K562 (cell line): ENCODE data around the gene NAPA. TPM values are rescaled to one million over a fixed set of nuclear protein-coding genes. Genes with fewer than 3 reads are reported as not detected.

ENCODE experiments used
- ATAC-seq: fragments of 200-7000 bp; cut with Tn5 transposase; 3 replicates; pipeline ENCODE4 v1.9.1; 2020; ENCODE audit warnings: moderate library complexity
- BruUV-seq: library from RNA; stranded (reverse); fragments of 400-500 nt; replicated peaks from 2 replicates; lab custom pipeline; 2021; lab: Mats Ljungman, UMichigan
- CTCF ChIA-PET: fragments of 300-600 bp; formaldehyde crosslinking; extraction: SDS; loops from one replicate; lab custom pipeline; 2021; ENCODE audit warnings: low intra/inter-chr PET ratio; lab: Yijun Ruan, JAX
- POLR2A ChIA-PET: fragments of 300-600, 350-650 bp; sonication (Branson Sonifier 250); formaldehyde crosslinking; extraction: SDS; loops from one replicate; lab custom pipeline; 2021; ENCODE audit warnings: antibody characterized with exemption, inconsistent platforms; lab: Yijun Ruan, JAX
- DNase-seq, 4 experiments: peaks; one replicate each; pipeline versions ENCODE4 v3.0.0 to v3.0.0-alpha.2; 2011 to 2018; ENCODE audit warnings: low spot score in 3 of 4, mixed read lengths in 3 of 4; ENCODE audit errors: extremely low read depth in 1 of 4
- FAIRE-seq: peaks from 2 replicates; lab custom pipeline; 2011; peaks lifted over from hg19 to GRCh38; lab: Jason Lieb, UNC
- H2AFZ ChIP-seq: 2 replicates; pipeline ENCODE4 v1.6.0; 2011; ENCODE audit warnings: low read depth, low read length, control low read depth, inconsistent platforms
- H3K27ac ChIP-seq: fragments of 200-600 bp; 3 replicates; pipeline ENCODE4 v1.8.0; 2011; ENCODE audit warnings: low read depth, mild to moderate bottlenecking, control low read depth, inconsistent platforms, low read length, moderate library complexity, mixed read lengths; ENCODE audit errors: extremely low read depth
- H3K27me3 ChIP-seq, 2 experiments: fragments of 300-600 bp in 1 of 2; 2 replicates in 1 of 2; 3 replicates in 1 of 2; pipeline versions ENCODE4 v1.6.0 to v1.8.0; 2011; ENCODE audit warnings: inconsistent platforms in 2 of 2, low read length in 2 of 2, mild to moderate bottlenecking in 1 of 2, mixed read lengths in 1 of 2, moderate library complexity in 1 of 2; ENCODE audit not compliant: control insufficient read depth in 2 of 2, insufficient read depth in 2 of 2
- H3K36me3 ChIP-seq: fragments of 300-600 bp; 3 replicates; pipeline ENCODE4 v1.8.0; 2011; ENCODE audit warnings: mild to moderate bottlenecking, low read length, inconsistent platforms; ENCODE audit not compliant: control insufficient read depth, insufficient read depth
- H3K4me1 ChIP-seq, 2 experiments: fragments of 200-600 bp in 1 of 2; replicated peaks in 1 of 2; 2 replicates in 1 of 2; 3 replicates in 1 of 2; pipeline versions ENCODE4 v1.5.1 to v1.8.0; 2011; ENCODE audit warnings: inconsistent platforms in 2 of 2, low read length in 2 of 2, mild to moderate bottlenecking in 1 of 2, mixed read lengths in 1 of 2, moderate library complexity in 1 of 2; ENCODE audit not compliant: control insufficient read depth in 2 of 2, insufficient read depth in 2 of 2
- H3K4me2 ChIP-seq: 2 replicates; pipeline ENCODE4 v1.6.1; 2011; ENCODE audit warnings: low read length, control low read depth, inconsistent platforms, mixed read lengths; ENCODE audit not compliant: insufficient read depth
- H3K4me3 ChIP-seq: fragments of 200-600 bp; sonication (generic), shearing (Covaris generic); 2 replicates; pipeline ENCODE4 v1.5.1; 2016; ENCODE audit warnings: control low read depth, inconsistent platforms
- H3K79me2 ChIP-seq: fragments of 200-600 bp; 3 replicates; pipeline ENCODE4 v1.8.0; 2011; ENCODE audit warnings: low read length, inconsistent platforms; ENCODE audit not compliant: control insufficient read depth, insufficient read depth
- H3K9ac ChIP-seq, 2 experiments: 2 replicates each; pipeline versions ENCODE4 v1.6.0 to v1.6.1; 2011; ENCODE audit warnings: low read depth in 2 of 2, low read length in 2 of 2, control low read depth in 1 of 2, inconsistent platforms in 1 of 2, mild to moderate bottlenecking in 1 of 2, mixed read lengths in 1 of 2; ENCODE audit not compliant: insufficient read depth in 1 of 2
- H3K9me1 ChIP-seq: one replicate; pipeline ENCODE4 v1.6.0; 2011; ENCODE audit warnings: inconsistent platforms, mild to moderate bottlenecking, low read length, moderate library complexity; ENCODE audit not compliant: control insufficient read depth, insufficient read depth
- H3K9me3 ChIP-seq: replicated peaks from 2 replicates; pipeline ENCODE4 v1.5.1; 2011; ENCODE audit warnings: low read depth, low read length, inconsistent platforms; ENCODE audit not compliant: control insufficient read depth, insufficient read depth
- H4K20me1 ChIP-seq: replicated peaks from 2 replicates; pipeline ENCODE4 v1.6.1; 2011; ENCODE audit warnings: low read length, inconsistent platforms, mixed read lengths; ENCODE audit not compliant: control insufficient read depth, insufficient read depth
- CEBPG ChIP-seq, 3 experiments: fragments of 200-800 bp in 1 of 3; sonication (Bioruptor generic) in 1 of 3; sonication (generic) in 1 of 3; formaldehyde crosslinking in 1 of 3; IDR thresholded peaks in 2 of 3; conservative IDR thresholded peaks in 1 of 3; 2 replicates each; pipeline versions ENCODE4 v1.6.1 to v1.8.0; 2016 to 2022; ENCODE audit warnings: missing compliant biosample characterization in 2 of 3, missing genetic modification characterization in 2 of 3, mild to moderate bottlenecking in 1 of 3, missing genetic modification reagents in 1 of 3
- CSDE1 ChIP-seq, 2 experiments: fragments of 450-650 bp; IDR thresholded peaks; 2 replicates each; pipeline ENCODE4 v1.6.1; 2016; ENCODE audit warnings: mild to moderate bottlenecking in 1 of 2
- GTF2F1 ChIP-seq: IDR thresholded peaks from 2 replicates; pipeline ENCODE4 v1.6.1; 2011; ENCODE audit warnings: low read depth, low read length, improper control_type of control experiment
- HDAC2 ChIP-seq: fragments of 450-650 bp; IDR thresholded peaks from 2 replicates; pipeline ENCODE4 v1.6.1; 2016; ENCODE audit warnings: mild to moderate bottlenecking
- HNRNPLL ChIP-seq: fragments of 200-400 bp; formaldehyde crosslinking; IDR thresholded peaks from 2 replicates; pipeline ENCODE4 v1.6.1; 2017; ENCODE audit warnings: low read length, low read depth, mild to moderate bottlenecking; ENCODE audit not compliant: poor library complexity, severe bottlenecking
- HOMEZ ChIP-seq: fragments of 250-450 bp; sonication (Bioruptor Pico); IDR thresholded peaks from 2 replicates; pipeline ENCODE4 v1.4.0; 2020; ENCODE audit warnings: mild to moderate bottlenecking, moderate library complexity
- JUND ChIP-seq, 2 experiments: IDR thresholded peaks; 2 replicates in 1 of 2; 3 replicates in 1 of 2; pipeline ENCODE4 v1.6.1; 2011; ENCODE audit warnings: borderline replicate concordance in 2 of 2, low read depth in 2 of 2, low read length in 2 of 2, improper control_type of control experiment in 1 of 2, missing biosample characterization in 1 of 2, missing genetic modification characterization in 1 of 2, missing genetic modification reagents in 1 of 2
- L3MBTL2 ChIP-seq: fragments of 450-650 bp; IDR thresholded peaks from 2 replicates; pipeline ENCODE4 v1.6.1; 2016; ENCODE audit warnings: mild to moderate bottlenecking, moderate library complexity
- MAFF ChIP-seq: IDR thresholded peaks from 2 replicates; pipeline ENCODE4 v1.6.1; 2012; ENCODE audit warnings: low read length, improper control_type of control experiment
- MNT ChIP-seq, 2 experiments: fragments of 450-650 bp; conservative IDR thresholded peaks; 2 replicates each; pipeline ENCODE4 v1.6.1; 2017; ENCODE audit warnings: mild to moderate bottlenecking in 2 of 2, moderate library complexity in 2 of 2
- PHB ChIP-seq: fragments of 250-450 bp; sonication (Bioruptor Pico); IDR thresholded peaks from 2 replicates; pipeline ENCODE4 v1.5.0; 2021
- SIX5 ChIP-seq, 2 experiments: IDR thresholded peaks; 2 replicates each; pipeline ENCODE4 v1.6.1; 2011; ENCODE audit warnings: low read length in 2 of 2, borderline replicate concordance in 1 of 2, low read depth in 1 of 2, mild to moderate bottlenecking in 1 of 2, moderate library complexity in 1 of 2; ENCODE audit not compliant: insufficient read depth in 1 of 2
- SPI1 ChIP-seq: IDR thresholded peaks from 2 replicates; pipeline ENCODE4 v1.6.1; 2011; ENCODE audit warnings: low read depth, low read length, control low read depth, borderline replicate concordance
- TARDBP ChIP-seq: fragments of 450-650 bp; IDR thresholded peaks from 2 replicates; pipeline ENCODE4 v1.6.1; 2016
- WGBS: fragments of 100-300 bp; shearing (Covaris generic); methylation state at CpG from one replicate; pipeline ENCODE4 v1.1.6; 2016; ENCODE audit warnings: low coverage, mixed read lengths; ENCODE audit not compliant: insufficient coverage; ENCODE audit errors: missing lambda C conversion rate; 5-methylcytosine and 5-hydroxymethylcytosine counted together
- in situ Hi-C: fragments of 300-500 bp; cut with MboI; formaldehyde crosslinking; loops from 4 replicates; pipeline ENCODE4 v1.15.0; 2018; ENCODE audit warnings: inconsistent platforms, mixed read lengths
- intact Hi-C: fragments of 100-400 bp; cut with micrococcal nuclease; formaldehyde crosslinking; loops from 2 replicates; pipeline ENCODE4 v1.14.2; 2022
- polyA plus RNA-seq, 8 experiments: library from polyadenylated mRNA; depleted of rRNA in 4 of 8; stranded (reverse) in 5 of 8; unstranded in 3 of 8; fragments of >200 nt; fragmentation: Nextera tagmentation in 2 of 8; fragmentation: Illumina TruSeq in 1 of 8; extraction: Ambion mirVana in 2 of 8; extraction: Trizol in 1 of 8; gene quantifications; 2 replicates each; pipeline versions ENCODE4 v1.2.1 to v1.2.3, GENCODE V29; 2011 to 2014; ENCODE audit warnings: inconsistent platforms in 1 of 8, missing spikeins in 1 of 8
- total RNA-seq, 7 experiments: library from RNA; depleted of rRNA in 6 of 7; stranded (reverse); fragments of >200 nt in 6 of 7; fragmentation: Illumina TruSeq in 2 of 7; extraction: Trizol in 2 of 7; gene quantifications; 2 replicates each; pipeline versions ENCODE4 v1.2.1 to v1.2.3, GENCODE V29; 2011 to 2021; ENCODE audit warnings: low replicate concordance in 1 of 7

NAPA gene
- total and polyA plus RNA-seq, 9 of the 15 experiments (the other 6 are each of a cell fraction or from before 2014, with no cell fraction given): 5.4 to 98.6 (median 77.5) TPM

GRCh38 chr19:47505506-47505905 is 9.4 kb downstream of the NAPA start:
- H3K27me3 ChIP-seq: no peaks in the 10 kb centered on the region
- intact Hi-C loops (no loop called here), in situ Hi-C loops (no loop called here)
- ChIA-PET CTCF (no interaction called here), POLR2A (interaction anchor here (0.9 kb wide), 1 partner anchor 9 kb away, joined by 3 read pairs; no protein-coding TSS in a partner anchor)
- H3K4me2 ChIP-seq: no peak overlapping the region
- peaks cover 39% of the 10 kb centered on the region for H3K79me2 ChIP-seq
- H4K20me1 ChIP-seq: peaks cover 5% of the 10 kb centered on the region
- peak overlapping the region in 1 of 2 experiments; percentile 59; a peak in 2 of 4 replicates for H3K9ac ChIP-seq
- H3K27ac ChIP-seq: no peak overlapping the region
- 96% methylated on average over 6 of the region's 6 CpGs for WGBS
- H3K9me3 ChIP-seq: no peaks in the 10 kb centered on the region
- no peak for ATAC-seq
- TF ChIP-seq GTF2F1: no peak
- TF ChIP-seq SIX5 (IDR thresholded peaks at IDR 0.05; ENCODE audit: borderline replicate concordance in 1 of 2, insufficient read depth in 1 of 2, low read depth in 1 of 2, low read length in 2 of 2): no peak
- no peak for TF ChIP-seq SPI1
- no peak for TF ChIP-seq PHB (CRISPR knock-in tag)
- TF ChIP-seq JUND (IDR thresholded peaks at IDR 0.05; ENCODE audit: borderline replicate concordance, low read depth, low read length): no peak
- no peak for TF ChIP-seq JUND (tag; IDR thresholded peaks at IDR 0.05; ENCODE audit: borderline replicate concordance, low read depth, low read length)
- TF ChIP-seq L3MBTL2: no peak
- no peak for TF ChIP-seq MAFF
- no peak for TF ChIP-seq MNT (conservative IDR thresholded peaks at IDR 0.05)
- TF ChIP-seq CEBPG (CRISPR knock-in tag; IDR thresholded peaks at IDR 0.05): no peak
- no peak for TF ChIP-seq CEBPG (tag; conservative IDR thresholded peaks at IDR 0.05 in 1 of 2, IDR thresholded peaks at IDR 0.05 in 1 of 2)
- no peak for TF ChIP-seq HNRNPLL
- TF ChIP-seq HOMEZ (CRISPR knock-in tag): no peak
- TF ChIP-seq CSDE1 (IDR thresholded peaks at IDR 0.05): no peak
- TF ChIP-seq TARDBP: no peak
- no peak for TF ChIP-seq HDAC2
- FAIRE-seq: no peak
- peaks cover 58% of the 10 kb centered on the region for H3K36me3 ChIP-seq
- H3K4me3 ChIP-seq: no peak overlapping the region
- H3K4me1 ChIP-seq: peaks cover 0 to 23% of the 10 kb centered on the region in 2 experiments; a peak in 2 of 5 replicates
- BruUV-seq: no TSS peak
- DNase-seq: no peak
- no peaks in the 10 kb centered on the region for H3K9me1 ChIP-seq
- no peak overlapping the region for H2AFZ ChIP-seq
